Measurements from ENCODE around the gene FBXL15. TPM values are rescaled to one million over a fixed set of nuclear protein-coding genes. Genes with fewer than 3 reads are reported as not detected.

FBXL15 gene
- total and polyA plus RNA-seq, 12 donors = 6.7 to 19.2 (median 10.2) TPM

DNA sequence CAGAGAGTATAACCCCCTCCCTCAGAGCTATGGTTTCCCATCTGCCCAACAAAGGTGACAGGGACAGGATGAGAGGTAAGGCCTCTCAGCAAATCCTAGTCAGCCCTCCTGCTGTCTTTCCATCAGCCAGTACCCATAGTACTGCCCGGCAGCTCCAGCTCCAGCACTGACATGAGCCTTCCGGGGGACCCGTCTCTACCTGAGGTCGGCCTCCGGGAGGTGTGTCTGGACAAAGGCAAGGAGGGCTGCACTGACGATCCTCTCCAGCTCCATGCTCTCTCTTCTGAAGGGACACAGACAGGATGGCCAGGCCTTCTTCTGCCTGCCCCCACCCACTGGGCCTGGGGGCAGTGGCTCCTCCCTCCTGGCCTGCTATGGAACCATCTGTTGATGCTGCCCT lies 4.3 kb downstream of the FBXL15 start:
- no peak for DNase-seq
- WGBS, 2 donors = 83 to 89% methylated on average over 6 of the region's 6 CpGs
- H3K9me3 ChIP-seq = no peaks in the 10 kb centered on the region
- intact Hi-C loops (cut with DNase I) = loop anchor here in 4 of 10 donors (5.0 to 10.0 kb wide), 3 partner anchors 37 to 77 kb away; partner anchors contain the start of genes ACTR1A (in 2 of the 4) and SUFU (in 2 of the 4)
- H3K27me3 ChIP-seq = no peaks in the 10 kb centered on the region
- TF ChIP-seq CTCF (IDR thresholded peaks at IDR 0.05) = no peak
- H3K4me3 ChIP-seq = no peak overlapping the region
- peaks cover 0 to 25% (median 0%) of the 10 kb centered on the region in 9 donors for H3K36me3 ChIP-seq
- H3K27ac ChIP-seq = no peak overlapping the region
- ATAC-seq = no peak
- peaks cover 8 to 29% (median 25%) of the 10 kb centered on the region in 9 donors for H3K4me1 ChIP-seq

DNA sequence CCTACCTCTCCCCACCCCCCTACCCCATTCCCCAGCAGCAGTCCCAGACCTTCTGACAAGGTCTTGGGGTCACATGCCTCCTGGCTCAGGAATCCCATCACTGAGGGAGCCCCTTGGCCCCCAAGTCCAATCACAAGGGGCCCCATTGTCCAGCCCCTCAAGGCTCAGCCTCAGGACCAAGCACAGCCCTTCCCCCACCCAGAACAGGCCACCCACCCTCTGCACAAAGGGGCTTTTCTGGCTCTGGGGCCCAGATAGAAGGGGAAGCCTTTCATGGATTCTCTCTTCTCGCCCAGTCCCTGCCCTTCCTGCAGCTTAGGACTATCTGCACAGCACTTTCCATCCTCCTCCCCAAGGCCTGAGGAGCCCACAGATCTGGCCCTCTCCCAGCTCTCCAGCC lies 4.8 kb downstream of the FBXL15 start:
- no peaks in the 10 kb centered on the region for H3K27me3 ChIP-seq
- 69 to 95% methylated on average over 1 of the region's 1 CpG for WGBS, 2 donors
- DNase-seq = no peak

GRCh38 chr10:102426803-102427287 lies 6.2 kb downstream of the FBXL15 start:
- H3K36me3 ChIP-seq = peaks cover 0 to 27% (median 0%) of the 10 kb centered on the region in 9 donors
- H3K27me3 ChIP-seq = no peaks in the 10 kb centered on the region
- ATAC-seq (no peak), DNase-seq (no peak)
- intact Hi-C loops (cut with DNase I) = loop anchor here in 1 of 10 donors (10.0 kb wide), 1 partner anchor 48 kb away; no protein-coding TSS in a partner anchor
- H3K4me3 ChIP-seq = no peak overlapping the region
- WGBS, 2 donors = 88 to 90% methylated on average over 7 of the region's 7 CpGs
- no peak for TF ChIP-seq CTCF (IDR thresholded peaks at IDR 0.05)
- H3K4me1 ChIP-seq = peaks cover 8 to 30% (median 24%) of the 10 kb centered on the region in 9 donors
- no peaks in the 10 kb centered on the region for H3K9me3 ChIP-seq
- no peak overlapping the region for H3K27ac ChIP-seq

More for the DNA sequence above, 4.8 kb downstream of the FBXL15 start:
- peaks cover 0 to 25% (median 0%) of the 10 kb centered on the region in 9 donors for H3K36me3 ChIP-seq
- TF ChIP-seq CTCF (IDR thresholded peaks at IDR 0.05) = no peak
- H3K4me3 ChIP-seq = no peak overlapping the region
- ATAC-seq = no peak
- H3K4me1 ChIP-seq = peaks cover 5 to 24% (median 20%) of the 10 kb centered on the region in 9 donors
- intact Hi-C loops (cut with DNase I) = loop anchor here in 1 of 10 donors (10.0 kb wide), 1 partner anchor 49 kb away; no protein-coding TSS in a partner anchor
- no peak overlapping the region for H3K27ac ChIP-seq
- H3K9me3 ChIP-seq = no peaks in the 10 kb centered on the region

DNA sequence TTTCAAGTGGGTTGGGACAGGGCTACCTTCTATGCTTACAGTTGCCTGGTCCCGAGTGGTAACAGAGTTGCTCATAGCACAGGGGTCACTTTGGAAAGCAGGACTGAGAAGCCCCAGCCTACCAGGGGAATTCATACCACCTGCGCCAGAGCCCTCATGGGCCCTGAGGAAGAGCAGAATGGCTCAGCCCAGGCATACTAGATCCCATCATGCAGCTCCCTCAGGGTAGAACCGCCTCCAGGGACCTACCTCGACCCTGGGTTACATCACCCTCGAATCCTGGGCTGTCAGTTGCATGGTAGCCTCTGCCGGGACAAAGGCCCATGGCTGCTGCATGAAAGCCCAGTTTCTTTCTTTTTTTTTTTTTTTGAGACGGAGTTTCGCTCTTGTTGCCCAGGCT lies 8.8 kb downstream of the FBXL15 start:
- DNase-seq (no peak), ATAC-seq (no peak)
- WGBS, 2 donors = 80 to 83% methylated on average over 8 of the region's 8 CpGs
- Histone ChIP-seq H3K36me3 (peaks cover 0 to 10% (median 0%) of the 10 kb centered on the region in 9 donors), H3K9me3 (no peaks in the 10 kb centered on the region), H3K27ac (no peak overlapping the region), H3K4me1 (peaks cover 4 to 26% (median 12%) of the 10 kb centered on the region in 9 donors), H3K4me3 (no peak overlapping the region), H3K27me3 (peaks cover 0 to 8% (median 2%) of the 10 kb centered on the region in 7 donors)
- intact Hi-C loops (cut with DNase I) = loop anchor here in 1 of 10 donors (10.0 kb wide), 1 partner anchor 45 kb away; no protein-coding TSS in a partner anchor
- no peak for TF ChIP-seq CTCF (IDR thresholded peaks at IDR 0.05)
